GM12872 (cell line): Measurements from ENCODE around the gene SF3B4.

Experiments used
- CTCF ChIP-seq: IDR thresholded peaks from 3 replicates; pipeline ENCODE4 v1.5.1; 2011; ENCODE audit warnings: low read depth, mild to moderate bottlenecking, low read length, moderate library complexity; ENCODE audit not compliant: insufficient read depth

The SF3B4 gene

DNA sequence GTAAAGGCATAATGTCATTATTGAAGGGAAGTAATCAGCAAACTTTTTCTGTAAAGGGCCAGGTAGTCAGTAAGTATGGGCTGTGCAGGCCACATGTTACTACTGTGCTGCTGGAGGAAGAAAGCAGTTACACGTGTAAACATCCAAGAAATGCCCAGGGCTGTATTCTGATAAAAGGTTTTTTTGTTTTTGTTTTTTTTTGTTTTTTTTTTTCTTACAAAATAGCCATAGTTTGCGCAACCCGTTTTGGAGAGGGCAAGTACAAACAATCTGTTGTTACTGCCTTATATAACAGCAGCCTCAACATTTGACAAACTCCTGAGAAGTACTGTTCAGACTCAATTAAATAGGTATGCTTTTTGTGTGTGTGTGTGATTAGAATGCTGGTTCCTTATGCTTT is 35.8 kb upstream of the SF3B4 start:
- TF ChIP-seq CTCF: no peak

DNA sequence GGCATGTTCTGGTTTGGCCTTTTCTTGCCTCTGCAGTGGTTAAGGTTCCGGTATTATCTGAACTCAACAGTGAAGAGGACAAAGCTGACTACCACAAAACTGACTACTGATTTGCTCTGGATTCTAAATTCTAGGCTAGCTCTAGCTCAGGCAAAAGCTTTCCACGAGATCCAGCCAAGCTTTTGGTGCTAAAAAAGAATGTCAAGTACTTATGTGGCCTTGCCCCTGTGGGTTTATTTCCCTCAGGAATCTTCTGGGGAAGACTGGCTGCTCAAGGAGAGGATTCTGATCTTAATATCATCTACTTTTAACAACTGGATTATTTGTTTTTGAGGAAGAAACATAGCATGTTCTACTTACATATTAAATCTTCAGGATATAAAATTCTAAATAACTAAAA is 35.1 kb upstream of the SF3B4 start:
- TF ChIP-seq CTCF: no peak

- TF ChIP-seq CTCF: peak; percentile 66
Observed at GRCh38 chr1:149962039-149962647, 34.5 kb upstream of the SF3B4 start.

- no peak for TF ChIP-seq CTCF
Observed at GRCh38 chr1:149949911-149950310, 22.3 kb upstream of the SF3B4 start.

DNA sequence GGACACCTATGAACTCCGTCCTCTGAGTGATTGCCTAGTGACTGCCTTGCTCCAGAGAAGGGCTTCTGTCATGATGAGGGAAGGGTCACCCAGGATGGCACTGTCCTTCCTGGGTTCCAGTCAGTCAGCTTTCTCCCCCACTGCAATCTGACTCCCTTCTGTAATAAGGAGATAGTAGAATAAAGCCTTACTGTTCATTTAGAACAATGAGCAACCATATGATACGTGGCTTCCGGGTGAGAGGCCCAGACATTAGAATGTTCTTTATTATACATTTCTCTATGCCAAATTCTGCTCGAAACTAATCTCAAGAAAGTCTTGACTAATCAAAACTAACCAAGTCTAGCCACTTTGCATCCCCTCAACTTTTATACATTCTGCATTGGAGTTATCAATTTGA is 17.6 kb upstream of the SF3B4 start:
- no peak for TF ChIP-seq CTCF

- no peak for TF ChIP-seq CTCF
Observed at GRCh38 chr1:149942885-149943284, 15.3 kb upstream of the SF3B4 start.

DNA sequence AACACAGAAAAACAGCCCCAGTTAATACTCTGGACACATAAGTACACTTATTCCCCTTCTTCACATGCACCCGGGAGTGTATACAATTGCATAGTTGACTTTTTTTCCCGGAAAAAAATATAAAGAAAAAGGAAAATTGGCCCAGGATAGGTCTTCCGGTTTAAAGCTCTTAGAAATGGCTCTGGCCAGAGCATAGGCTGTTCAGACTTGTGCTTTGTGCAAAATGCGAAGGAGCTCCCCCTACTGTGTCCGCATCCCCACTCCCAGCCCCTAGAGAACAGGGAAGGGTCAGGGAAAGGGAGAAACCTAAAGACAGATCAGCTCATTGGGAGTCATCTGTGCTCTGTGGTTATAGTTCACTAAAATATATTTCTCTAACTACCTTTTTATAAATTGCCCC is 14.6 kb upstream of the SF3B4 start:
- TF ChIP-seq CTCF: no peak

DNA sequence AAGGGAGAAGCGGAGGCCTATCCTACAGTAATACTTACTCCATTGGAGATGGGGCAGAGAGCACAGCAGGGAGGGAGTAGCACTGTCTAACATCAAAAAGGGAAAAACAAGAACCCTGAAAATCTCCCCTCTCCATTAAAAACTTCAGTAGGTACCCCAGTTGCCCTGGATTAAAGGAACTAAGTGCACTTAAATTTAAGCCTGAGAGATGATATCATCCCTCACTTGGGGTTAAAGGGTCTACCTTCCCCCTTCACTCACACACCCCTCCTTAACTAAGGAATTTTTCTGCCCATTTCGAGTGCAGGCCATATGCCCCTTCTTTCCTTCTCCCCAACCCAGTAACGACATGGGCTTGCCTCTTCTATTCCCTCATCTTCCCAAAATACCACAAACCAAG is 12.8 kb upstream of the SF3B4 start:
- no peak for TF ChIP-seq CTCF
